Subcutaneous abdominal adipose tissue (tissue), 5 donors: ENCODE results near the gene NUF2.

Source experiments
- H3K27ac ChIP-seq: one replicate; pipeline ENCODE4 v1.7.0; 2013; ENCODE audit warnings: low read depth, mild to moderate bottlenecking, inconsistent platforms, low read length, moderate library complexity
- H3K27me3 ChIP-seq, 5 donors: one replicate each; pipeline ENCODE4 v1.7.0; 2013; ENCODE audit warnings: low read length in 5 of 5, inconsistent platforms in 1 of 5; ENCODE audit not compliant: control insufficient read depth in 5 of 5, insufficient read depth in 4 of 5
- H3K36me3 ChIP-seq, 5 donors: one replicate each; pipeline ENCODE4 v1.7.0; 2013; ENCODE audit warnings: low read length in 5 of 5; ENCODE audit not compliant: control insufficient read depth in 5 of 5, insufficient read depth in 5 of 5
- H3K4me1 ChIP-seq, 5 donors: one replicate each; pipeline ENCODE4 v1.7.0; 2013; ENCODE audit warnings: low read length in 5 of 5, mild to moderate bottlenecking in 3 of 5, moderate library complexity in 1 of 5; ENCODE audit not compliant: control insufficient read depth in 5 of 5, insufficient read depth in 5 of 5
- H3K4me3 ChIP-seq, 5 donors: one replicate each; pipeline ENCODE4 v1.7.0; 2013; ENCODE audit warnings: low read length in 5 of 5, low read depth in 1 of 5
- H3K9ac ChIP-seq, 5 donors: one replicate each; pipeline ENCODE4 v1.7.0; 2013; ENCODE audit warnings: low read length in 5 of 5, mild to moderate bottlenecking in 4 of 5, moderate library complexity in 3 of 5
- H3K9me3 ChIP-seq, 5 donors: one replicate each; pipeline ENCODE4 v1.7.0; 2013; ENCODE audit warnings: low read length in 5 of 5; ENCODE audit not compliant: control insufficient read depth in 5 of 5
- donor health status: healthy.
- donor health status: healthy.
- donor health status: healthy.
- donor health status: healthy.
- donor health status: healthy.

NUF2 gene

DNA sequence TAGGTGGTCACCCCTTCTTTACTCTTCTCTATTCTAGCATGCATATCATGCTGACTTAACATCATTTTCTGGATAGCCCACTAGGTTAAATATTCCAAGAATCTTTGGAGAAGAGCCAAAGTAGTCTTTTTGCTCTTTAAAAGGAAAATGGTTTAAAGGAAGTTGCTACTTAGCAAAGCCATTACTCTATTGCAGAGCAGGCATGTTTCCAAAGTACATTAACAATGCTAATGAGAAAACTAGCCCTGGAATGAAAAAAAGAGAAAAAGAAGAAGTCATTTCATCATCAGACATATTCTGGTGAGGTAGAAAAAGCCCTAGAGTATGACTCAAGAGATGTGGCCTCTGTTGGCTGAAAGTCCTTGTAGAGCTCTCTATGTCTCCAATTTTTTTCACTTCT is 74.0 kb downstream of the NUF2 start:
- Histone ChIP-seq H3K9ac (no peak overlapping the region), H3K4me3 (no peak overlapping the region), H3K27ac (no peak overlapping the region), H3K36me3 (no peaks in the 10 kb centered on the region), H3K9me3 (no peaks in the 10 kb centered on the region), H3K27me3 (no peaks in the 10 kb centered on the region), H3K4me1 (peaks cover 0 to 6% (median 0%) of the 10 kb centered on the region in 5 donors)

DNA sequence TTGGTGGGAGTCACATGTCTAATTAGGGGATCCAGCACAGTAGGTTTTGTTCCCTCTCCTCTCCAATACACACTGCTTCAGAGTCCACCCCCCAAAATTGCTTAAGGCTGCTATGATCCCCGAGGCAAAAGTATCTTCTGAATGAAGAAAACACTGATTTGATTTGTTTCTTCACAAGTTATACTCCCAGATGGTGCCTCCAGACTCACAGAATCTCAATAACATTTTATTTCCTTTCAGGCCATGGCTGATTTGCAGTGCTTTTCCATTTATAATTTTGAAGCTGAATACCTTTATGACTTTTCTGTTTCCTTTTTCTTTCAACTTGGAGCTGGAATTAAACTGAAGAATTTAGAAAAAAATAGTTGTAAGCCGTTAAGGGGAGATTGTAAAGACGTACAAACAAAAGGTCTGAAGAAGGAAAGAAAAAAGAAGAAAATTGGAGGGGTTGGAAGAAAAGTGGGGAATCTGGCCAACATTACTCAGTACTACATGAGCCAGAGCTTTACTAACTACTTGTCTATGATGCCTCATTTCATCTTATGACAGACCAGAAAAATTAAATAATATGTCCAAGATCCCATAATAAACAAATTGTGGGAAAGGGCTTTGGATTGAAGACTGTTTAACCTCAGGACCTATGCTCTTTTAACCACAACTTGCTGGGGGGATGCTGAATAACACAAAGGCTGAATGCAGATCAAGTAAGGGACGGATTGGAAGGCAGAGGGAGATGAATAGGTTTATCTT is 75.9 kb downstream of the NUF2 start:
- Histone ChIP-seq H3K36me3 (no peaks in the 10 kb centered on the region), H3K27ac (no peak overlapping the region), H3K9ac (no peak overlapping the region), H3K4me3 (no peak overlapping the region), H3K27me3 (no peaks in the 10 kb centered on the region), H3K4me1 (peaks cover 0 to 6% (median 0%) of the 10 kb centered on the region in 5 donors), H3K9me3 (no peaks in the 10 kb centered on the region)

DNA sequence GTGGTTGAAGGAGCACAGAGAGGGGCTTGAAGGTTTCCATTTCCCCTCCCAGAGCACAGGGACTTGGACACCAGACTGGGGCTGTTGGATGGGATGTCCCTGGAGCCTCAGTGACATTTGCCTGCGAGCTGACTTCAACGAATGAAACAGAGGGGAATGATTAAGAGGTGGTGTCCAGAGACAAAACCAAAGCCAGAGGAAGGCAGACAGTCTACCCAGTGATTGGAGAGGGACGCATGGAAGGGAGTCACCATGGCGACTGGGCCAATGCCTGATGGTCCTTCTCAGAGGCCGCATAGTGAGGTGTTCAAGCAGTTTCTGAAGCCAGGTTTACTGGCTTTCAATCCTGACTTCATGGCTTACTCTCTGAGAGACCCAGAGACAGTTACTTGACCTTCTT is 77.2 kb downstream of the NUF2 start:
- Histone ChIP-seq H3K9ac (no peak overlapping the region), H3K27me3 (no peaks in the 10 kb centered on the region), H3K4me1 (peaks cover 0 to 6% (median 0%) of the 10 kb centered on the region in 5 donors), H3K9me3 (no peaks in the 10 kb centered on the region), H3K4me3 (no peak overlapping the region), H3K36me3 (no peaks in the 10 kb centered on the region), H3K27ac (no peak overlapping the region)

DNA sequence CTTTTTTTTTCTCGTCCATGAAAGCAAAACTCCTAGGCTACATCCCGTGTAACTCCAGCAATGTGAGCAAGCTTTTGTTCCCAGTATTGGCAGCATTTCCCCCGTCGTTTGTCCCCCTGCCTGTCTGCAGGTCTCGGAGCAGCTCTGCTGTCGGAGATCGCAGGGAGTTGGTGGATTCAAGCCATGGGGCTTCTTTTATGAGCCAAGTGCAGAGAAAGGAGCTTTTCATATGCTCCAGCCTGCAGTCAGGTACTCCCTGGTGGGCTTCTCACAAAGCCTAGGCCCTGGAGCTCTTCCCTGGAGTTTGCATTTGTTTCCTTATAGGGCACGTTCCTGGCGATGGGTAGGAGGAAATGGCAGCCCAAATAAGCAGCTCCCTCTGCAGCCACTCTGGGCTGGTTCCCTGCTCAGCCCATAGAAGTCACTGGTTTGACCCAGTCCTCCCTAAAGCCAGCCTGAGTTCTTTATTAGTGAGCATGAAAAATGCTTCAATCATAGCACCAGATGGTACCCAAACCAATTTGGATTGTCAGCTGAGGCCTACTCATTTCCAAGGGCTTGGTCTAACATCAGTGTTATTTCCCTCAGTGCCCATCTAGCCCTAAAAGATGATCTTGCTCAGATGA is 78.3 kb downstream of the NUF2 start:
- Histone ChIP-seq H3K9ac (no peak overlapping the region), H3K9me3 (no peaks in the 10 kb centered on the region), H3K4me1 (peaks cover 0 to 6% (median 0%) of the 10 kb centered on the region in 5 donors), H3K4me3 (no peak overlapping the region), H3K27ac (no peak overlapping the region), H3K36me3 (no peaks in the 10 kb centered on the region), H3K27me3 (no peaks in the 10 kb centered on the region)

DNA sequence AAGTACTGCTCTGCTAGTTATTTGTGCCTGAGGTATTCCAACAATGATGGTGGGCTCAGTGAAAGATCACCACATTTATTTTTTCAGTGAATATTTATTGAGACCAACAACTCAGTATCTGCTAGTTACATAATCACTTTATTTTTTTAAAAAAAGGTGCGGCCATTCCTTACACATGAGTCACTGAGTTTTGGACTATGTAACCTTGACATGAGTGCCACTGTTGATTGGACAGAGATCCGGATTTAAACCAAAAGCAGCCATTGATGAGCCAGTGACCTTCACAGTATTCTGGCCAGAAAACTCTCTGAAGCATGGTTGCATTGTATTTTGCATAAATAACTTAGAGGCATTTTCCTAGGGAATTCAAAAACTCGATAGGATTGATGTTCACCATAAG is 79.5 kb downstream of the NUF2 start:
- no peak overlapping the region for H3K27ac ChIP-seq
- H3K9ac ChIP-seq: no peak overlapping the region
- no peak overlapping the region for H3K4me3 ChIP-seq
- H3K27me3 ChIP-seq: no peaks in the 10 kb centered on the region
- H3K36me3 ChIP-seq: no peaks in the 10 kb centered on the region
- no peaks in the 10 kb centered on the region for H3K4me1 ChIP-seq
- no peaks in the 10 kb centered on the region for H3K9me3 ChIP-seq
